Measurements from ENCODE around the gene SKI.
A peak's percentile ranks its signal among the peaks of the same experiment; 100 is the strongest.

Gene SKI

GRCh38 chr1:2311184-2312032 is 83.3 kb downstream of the SKI start:
- H3K4me3 Mint-ChIP-seq: no peak overlapping the region
- H3K27me3 Mint-ChIP-seq (ENCODE audit: low read depth): no peaks in the 10 kb centered on the region
- no peak for DNase-seq (ENCODE audit: low spot score)
- H3K4me1 Mint-ChIP-seq (ENCODE audit: low read depth): peaks cover 3% of the 10 kb centered on the region
- H3K27ac Mint-ChIP-seq: peak overlapping the region; percentile 69
- H3K36me3 Mint-ChIP-seq (ENCODE audit: low read depth): peaks cover 11% of the 10 kb centered on the region
- H3K9me3 Mint-ChIP-seq: no peaks in the 10 kb centered on the region

DNA sequence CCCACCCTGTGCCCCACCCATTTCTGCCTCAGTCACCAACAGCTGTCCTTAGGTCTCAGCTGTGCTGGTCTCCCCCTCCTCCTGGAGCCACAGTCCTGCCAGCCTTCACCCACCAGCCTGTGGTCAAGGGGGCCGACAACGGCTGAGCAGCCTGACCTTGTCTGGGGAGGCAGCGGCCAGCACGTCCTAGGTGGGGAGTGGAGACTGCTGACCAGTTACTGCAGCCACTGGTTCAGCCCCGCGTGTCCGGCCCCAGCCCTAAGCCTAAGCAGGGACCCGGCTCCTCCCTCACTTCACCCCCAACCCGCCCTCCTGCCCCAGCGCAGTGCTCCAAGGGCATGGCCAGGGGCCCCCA is 84.0 kb downstream of the SKI start:
- Mint-ChIP-seq H3K4me1 (ENCODE audit: low read depth) (peaks cover 5% of the 10 kb centered on the region), H3K4me3 (peak overlapping the region; percentile 21), H3K27me3 (ENCODE audit: low read depth) (no peaks in the 10 kb centered on the region), H3K36me3 (ENCODE audit: low read depth) (peaks cover 9% of the 10 kb centered on the region), H3K9me3 (no peaks in the 10 kb centered on the region), H3K27ac (peak overlapping the region; percentile 69)
- no peak for DNase-seq (ENCODE audit: low spot score)

DNA sequence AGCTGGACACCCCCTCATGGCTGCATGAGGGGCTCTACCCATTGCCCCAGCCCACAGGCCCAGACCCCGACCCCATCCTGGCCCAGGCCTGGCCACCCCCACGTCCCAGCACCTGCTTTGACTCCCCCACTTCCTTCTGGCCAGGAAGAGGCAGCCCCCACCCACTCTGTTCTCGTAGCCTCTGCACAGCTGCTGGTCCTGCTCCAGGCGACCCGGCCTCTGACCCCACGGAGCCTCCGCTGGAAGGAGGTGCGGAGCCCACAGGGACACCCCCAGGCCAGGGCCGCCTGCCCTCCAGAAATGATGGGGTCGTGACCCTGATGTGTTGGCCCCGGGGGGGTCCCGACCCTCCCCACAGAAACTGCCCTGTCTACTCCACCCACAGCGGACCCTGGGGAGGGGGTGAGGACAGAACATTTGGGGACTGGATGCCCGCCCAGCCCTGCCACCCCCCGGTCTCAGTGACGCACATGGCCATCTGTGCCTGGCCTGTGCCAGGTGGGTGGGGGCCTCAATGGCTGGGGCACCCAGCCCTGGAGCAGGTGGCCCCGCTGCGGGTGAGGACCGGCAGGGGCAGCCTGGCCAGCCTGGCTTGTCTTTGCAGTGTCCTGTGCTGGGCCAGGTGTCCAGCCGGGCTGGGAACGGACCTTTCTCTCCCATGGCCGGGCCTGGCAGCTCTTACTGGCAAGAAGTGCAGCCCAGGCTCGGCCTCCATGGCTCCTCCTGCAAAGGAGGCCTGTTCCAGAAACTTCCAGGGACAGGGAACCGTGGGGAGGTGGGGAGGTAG is 84.6 kb downstream of the SKI start:
- Mint-ChIP-seq H3K27me3 (ENCODE audit: low read depth) (no peaks in the 10 kb centered on the region), H3K4me3 (no peak overlapping the region), H3K27ac (peak overlapping the region; percentile 26), H3K9me3 (no peaks in the 10 kb centered on the region), H3K4me1 (ENCODE audit: low read depth) (peaks cover 5% of the 10 kb centered on the region), H3K36me3 (ENCODE audit: low read depth) (peaks cover 5% of the 10 kb centered on the region)
- DNase-seq (ENCODE audit: low spot score): no peak

DNA sequence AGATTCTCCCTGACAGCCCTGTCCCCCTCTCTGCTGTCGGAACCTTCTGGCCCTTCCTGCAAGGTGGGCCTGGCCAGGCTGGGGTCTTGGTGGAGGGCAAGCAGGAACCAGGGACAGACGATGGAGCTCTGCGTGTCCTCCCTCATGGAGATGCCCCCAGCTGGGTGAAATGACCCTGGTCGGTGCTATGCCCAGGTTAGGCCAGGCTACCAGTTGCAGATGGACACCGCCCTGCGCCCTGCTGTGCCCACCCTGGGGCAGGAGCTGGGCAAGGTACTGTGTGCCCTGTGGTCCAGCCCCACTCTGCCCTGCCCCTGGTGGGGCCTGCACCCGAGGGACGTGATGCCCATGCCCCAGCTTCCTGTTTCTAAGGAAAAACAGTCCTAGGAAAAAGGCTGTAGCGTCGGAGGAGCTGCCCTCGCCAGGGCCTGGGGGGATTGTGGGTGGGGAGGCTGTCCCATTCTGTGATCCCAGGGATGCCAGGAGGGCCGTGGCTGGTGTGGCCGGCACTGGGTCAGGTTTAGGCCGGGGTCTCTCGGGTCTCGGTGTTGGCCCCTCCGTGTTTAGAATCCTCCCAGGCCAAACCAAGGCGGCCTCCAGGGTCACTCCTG is 85.6 kb downstream of the SKI start:
- DNase-seq (ENCODE audit: low spot score): no peak
- Mint-ChIP-seq H3K27me3 (ENCODE audit: low read depth) (no peaks in the 10 kb centered on the region), H3K9me3 (no peaks in the 10 kb centered on the region), H3K36me3 (ENCODE audit: low read depth) (no peaks in the 10 kb centered on the region), H3K27ac (peak overlapping the region; percentile 20), H3K4me3 (peak overlapping the region; percentile 40), H3K4me1 (ENCODE audit: low read depth) (peaks cover 5% of the 10 kb centered on the region)

- no peak overlapping the region for H3K4me3 Mint-ChIP-seq
- no peak overlapping the region for H3K27ac Mint-ChIP-seq
- no peaks in the 10 kb centered on the region for H3K9me3 Mint-ChIP-seq
- no peaks in the 10 kb centered on the region for H3K27me3 Mint-ChIP-seq (ENCODE audit: low read depth)
- peaks cover 5% of the 10 kb centered on the region for H3K4me1 Mint-ChIP-seq (ENCODE audit: low read depth)
- DNase-seq (ENCODE audit: low spot score): no peak
- H3K36me3 Mint-ChIP-seq (ENCODE audit: low read depth): no peaks in the 10 kb centered on the region
These were observed 86.2 kb downstream of the SKI start for GRCh38 chr1:2314273-2314802.

DNA sequence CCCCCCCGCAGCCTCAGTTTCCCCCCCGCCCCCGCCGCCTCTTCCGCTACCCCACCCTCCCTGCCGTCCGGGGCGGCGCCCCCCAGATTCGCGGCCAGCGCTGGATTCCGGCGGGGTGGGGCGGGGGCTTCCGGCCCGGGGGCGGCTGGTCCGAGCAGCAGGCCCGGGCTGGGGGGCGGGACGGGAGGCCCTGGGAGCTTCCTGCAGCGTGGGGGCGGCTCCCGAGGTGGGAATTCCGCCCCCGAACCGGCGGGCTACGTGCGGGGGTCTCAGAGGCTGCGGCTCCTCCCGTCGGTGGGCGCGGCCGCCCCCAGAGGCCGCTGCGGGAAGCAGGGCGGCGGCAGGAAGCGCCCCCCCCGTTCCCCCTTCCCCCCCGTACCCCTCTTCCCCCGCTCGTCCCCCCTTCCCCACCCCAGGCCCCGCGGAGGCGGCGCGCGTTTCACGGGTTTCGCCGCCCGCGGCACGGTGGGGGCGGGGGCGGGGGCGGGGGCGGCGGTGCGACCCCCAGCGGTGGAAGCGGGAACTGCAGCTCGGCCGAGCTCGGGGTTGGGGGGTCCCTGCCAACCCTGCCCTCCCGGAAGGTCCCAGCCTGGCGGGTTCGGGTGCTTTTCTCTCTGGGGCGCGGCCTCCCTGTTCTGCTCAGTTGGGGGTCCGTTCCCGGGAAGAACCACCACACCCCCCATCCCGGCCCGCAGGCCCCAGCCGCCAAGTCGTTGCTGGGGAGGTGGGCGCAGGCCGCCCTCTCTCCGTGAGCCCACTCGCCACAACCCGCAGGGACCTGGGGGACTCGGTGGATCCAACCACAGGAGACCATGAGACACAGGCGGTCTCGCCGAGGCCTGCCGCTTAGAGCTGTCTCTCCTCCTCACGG is 86.9 kb downstream of the SKI start:
- H3K9me3 Mint-ChIP-seq: no peaks in the 10 kb centered on the region
- H3K4me3 Mint-ChIP-seq: peak overlapping the region; percentile 59
- DNase-seq (ENCODE audit: low spot score): peak; percentile 37
- no peaks in the 10 kb centered on the region for H3K36me3 Mint-ChIP-seq (ENCODE audit: low read depth)
- peaks cover 5% of the 10 kb centered on the region for H3K4me1 Mint-ChIP-seq (ENCODE audit: low read depth)
- H3K27me3 Mint-ChIP-seq (ENCODE audit: low read depth): no peaks in the 10 kb centered on the region
- H3K27ac Mint-ChIP-seq: peak overlapping the region; percentile 36

DNA sequence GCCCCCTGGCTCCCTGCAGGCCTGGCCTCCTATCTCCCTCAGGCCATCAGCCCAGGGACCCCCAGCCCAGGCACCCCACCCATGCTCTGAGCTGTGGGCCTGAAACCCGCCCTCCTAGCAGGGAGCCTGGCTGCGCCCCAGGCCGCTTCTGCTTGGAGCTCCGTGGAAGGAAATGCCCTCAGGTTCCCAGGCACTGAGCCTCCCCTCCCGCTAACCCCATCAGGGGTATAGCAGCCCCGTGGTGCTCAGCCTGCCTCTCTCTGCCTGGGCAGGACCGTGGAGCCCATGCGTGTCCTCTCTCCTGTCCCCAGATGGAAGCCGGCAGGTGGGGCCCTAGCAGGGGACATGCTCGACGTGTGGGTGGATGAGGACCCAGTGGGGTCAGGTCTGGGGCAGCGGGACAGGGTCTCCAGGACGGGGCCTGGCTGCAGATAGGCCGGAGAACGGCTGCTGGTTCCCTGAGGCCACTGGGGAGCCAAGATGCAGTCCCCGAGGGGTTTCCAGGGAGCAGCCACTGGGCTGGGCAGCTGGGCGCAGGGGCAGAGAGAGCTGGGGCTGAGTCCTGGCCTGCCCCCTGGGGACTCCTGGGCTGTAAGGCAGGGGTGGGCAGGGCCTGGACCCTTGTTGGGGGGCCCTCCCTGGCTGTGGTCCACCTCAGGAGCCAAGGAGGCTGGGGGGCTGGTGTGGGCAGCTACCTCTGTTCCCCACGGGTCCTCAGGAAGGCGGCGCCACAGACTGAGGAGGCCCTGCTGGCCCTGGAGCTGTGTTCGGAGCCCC is 87.7 kb downstream of the SKI start:
- no peaks in the 10 kb centered on the region for H3K36me3 Mint-ChIP-seq (ENCODE audit: low read depth)
- H3K4me1 Mint-ChIP-seq (ENCODE audit: low read depth): peaks cover 5% of the 10 kb centered on the region
- no peak for DNase-seq (ENCODE audit: low spot score)
- peak overlapping the region; percentile 36 for H3K27ac Mint-ChIP-seq
- H3K4me3 Mint-ChIP-seq: peak overlapping the region; percentile 59
- no peaks in the 10 kb centered on the region for H3K27me3 Mint-ChIP-seq (ENCODE audit: low read depth)
- no peaks in the 10 kb centered on the region for H3K9me3 Mint-ChIP-seq

DNA sequence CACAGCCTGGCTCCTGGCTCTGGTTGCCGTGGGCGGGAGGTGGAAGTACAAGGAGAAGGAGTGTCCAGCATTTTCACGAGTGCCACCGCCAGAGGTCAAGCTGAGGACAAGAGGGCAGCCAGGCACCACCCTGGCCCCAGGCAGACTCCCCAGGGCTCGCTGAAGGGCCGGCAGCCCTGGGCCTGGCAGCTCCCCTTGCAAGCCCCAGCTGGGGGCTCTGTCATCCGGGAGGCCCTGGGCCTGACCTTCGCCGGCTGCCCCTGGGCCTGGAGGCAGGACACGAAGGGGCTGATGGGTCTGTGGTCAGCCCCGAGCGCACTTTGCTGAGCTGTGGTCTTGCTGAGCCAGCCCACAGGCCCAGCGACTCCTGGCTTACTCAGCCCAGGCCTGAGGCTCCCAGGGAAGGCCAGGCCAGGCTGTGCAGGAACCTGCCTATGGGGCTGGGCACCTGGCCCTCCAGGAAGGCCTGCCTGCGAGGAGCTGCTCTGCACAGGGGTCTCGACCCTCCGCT is 88.4 kb downstream of the SKI start:
- Mint-ChIP-seq H3K4me1 (ENCODE audit: low read depth) (peaks cover 5% of the 10 kb centered on the region), H3K36me3 (ENCODE audit: low read depth) (no peaks in the 10 kb centered on the region), H3K9me3 (no peaks in the 10 kb centered on the region), H3K27me3 (ENCODE audit: low read depth) (no peaks in the 10 kb centered on the region), H3K4me3 (no peak overlapping the region), H3K27ac (no peak overlapping the region)
- DNase-seq (ENCODE audit: low spot score): no peak

DNA sequence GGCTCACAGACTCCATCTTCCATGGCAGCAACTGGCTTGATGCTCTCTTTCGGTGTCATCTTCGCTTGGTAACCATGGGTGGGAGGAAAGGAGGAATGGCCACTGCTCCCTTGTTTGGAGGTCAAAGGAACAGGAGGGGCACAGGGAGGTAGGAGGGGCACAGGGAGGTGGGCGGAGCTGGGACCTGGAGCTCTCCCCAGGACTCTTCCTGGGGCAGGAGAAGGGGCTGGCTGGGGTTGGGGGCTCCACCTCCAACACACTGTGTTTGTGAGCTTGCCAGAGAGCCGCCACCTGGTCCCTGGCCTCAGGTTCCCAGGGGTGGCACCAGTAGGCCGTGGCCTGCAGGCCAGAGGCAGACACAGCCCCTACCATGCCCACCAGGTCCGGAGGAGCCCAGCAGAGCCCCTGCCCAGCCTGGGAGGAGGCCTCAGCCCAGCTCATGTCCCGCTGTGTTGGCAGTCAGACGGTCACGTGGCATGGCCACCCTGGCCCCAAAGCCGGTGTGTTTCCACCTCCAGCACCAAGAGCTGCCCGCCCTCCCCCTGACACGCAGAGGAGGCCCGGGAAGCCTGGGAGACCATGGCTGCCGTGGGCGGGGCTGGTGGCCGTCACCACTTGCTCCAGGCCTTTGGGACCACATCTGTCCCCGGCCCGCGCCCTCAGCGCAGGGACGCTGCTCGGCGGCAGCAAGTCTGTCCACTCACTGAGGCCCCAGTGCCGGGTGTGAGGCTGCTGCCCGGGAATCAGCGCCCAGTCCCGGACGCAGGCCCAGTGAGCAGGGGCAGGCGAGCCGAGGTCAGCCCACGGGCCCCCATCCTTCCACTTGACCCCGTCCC is 89.3 kb downstream of the SKI start:
- Mint-ChIP-seq H3K27me3 (ENCODE audit: low read depth) (no peaks in the 10 kb centered on the region), H3K9me3 (no peaks in the 10 kb centered on the region), H3K4me1 (ENCODE audit: low read depth) (peaks cover 2% of the 10 kb centered on the region), H3K36me3 (ENCODE audit: low read depth) (no peaks in the 10 kb centered on the region), H3K4me3 (no peak overlapping the region), H3K27ac (peak overlapping the region; percentile 61)
- no peak for DNase-seq (ENCODE audit: low spot score)

DNA sequence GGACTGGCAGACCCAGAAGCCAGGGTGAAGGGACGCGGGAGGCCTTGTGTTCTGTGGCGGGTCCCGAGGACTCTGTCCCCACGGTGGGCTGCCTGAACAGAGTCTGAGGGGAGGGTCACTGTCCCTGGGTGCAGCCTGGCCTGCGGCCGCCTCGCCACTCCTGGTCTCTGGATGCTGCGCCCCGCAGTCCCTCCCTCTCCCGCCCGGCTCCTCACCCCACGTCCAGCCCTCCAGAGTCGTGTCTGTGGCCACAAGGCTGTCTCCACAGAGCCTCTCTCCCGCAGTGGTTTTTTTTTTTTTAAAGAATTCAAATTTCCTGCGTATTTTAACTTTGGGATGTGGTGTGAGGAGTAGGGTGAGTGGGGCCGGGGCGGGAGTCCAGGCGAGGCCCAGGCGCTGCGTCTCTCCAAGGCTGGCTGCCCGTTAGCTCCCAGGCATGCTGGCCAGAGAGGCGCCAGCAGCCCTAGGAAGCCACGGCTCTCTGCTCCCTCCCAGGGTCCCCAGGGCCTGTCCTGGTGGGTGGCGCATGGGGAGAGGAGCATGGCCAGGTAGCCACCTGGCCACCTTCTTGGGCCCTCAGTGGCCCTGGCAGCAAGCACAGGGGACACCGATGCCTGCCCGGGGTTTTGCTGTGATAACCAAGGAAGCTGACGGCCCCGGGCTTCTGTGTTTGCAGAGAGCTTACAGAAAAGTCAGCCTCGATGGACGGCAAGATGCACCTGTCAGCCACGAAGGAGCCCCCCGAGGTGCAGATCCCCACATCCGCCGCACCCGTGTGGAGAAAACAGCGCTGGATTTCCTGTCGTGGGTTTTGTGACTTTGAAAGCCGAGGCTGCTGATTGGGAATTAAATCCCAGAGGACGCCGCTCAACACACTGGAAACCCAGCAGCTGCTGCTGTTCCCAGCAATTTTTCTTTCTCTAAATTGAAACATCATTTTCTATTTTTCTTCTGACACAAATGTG is 90.5 kb downstream of the SKI start:
- no peaks in the 10 kb centered on the region for H3K27me3 Mint-ChIP-seq (ENCODE audit: low read depth)
- peaks cover 2% of the 10 kb centered on the region for H3K4me1 Mint-ChIP-seq (ENCODE audit: low read depth)
- H3K9me3 Mint-ChIP-seq: no peaks in the 10 kb centered on the region
- no peaks in the 10 kb centered on the region for H3K36me3 Mint-ChIP-seq (ENCODE audit: low read depth)
- H3K27ac Mint-ChIP-seq: no peak overlapping the region
- no peak for DNase-seq (ENCODE audit: low spot score)
- H3K4me3 Mint-ChIP-seq: no peak overlapping the region

DNA sequence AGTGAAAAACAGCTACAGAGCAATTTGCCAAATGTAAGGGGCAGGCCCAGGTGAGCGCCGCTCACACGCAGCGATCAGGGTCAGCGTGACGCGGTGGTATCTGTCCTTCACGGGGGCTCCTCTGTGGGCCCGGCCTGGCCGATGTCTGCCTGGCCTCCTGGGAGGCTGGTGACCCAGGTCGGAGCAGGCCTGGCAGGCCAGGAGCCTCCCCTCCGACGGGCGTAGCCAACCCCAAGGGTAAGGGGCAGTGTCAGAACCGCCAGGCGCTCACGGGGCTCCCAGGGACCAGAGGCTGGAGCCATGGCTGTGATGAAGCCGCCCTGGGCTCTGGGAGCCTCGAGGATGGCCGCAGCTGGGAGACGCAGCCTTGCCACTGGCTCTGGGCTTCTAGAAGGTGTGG is 91.2 kb downstream of the SKI start:
- Mint-ChIP-seq H3K36me3 (ENCODE audit: low read depth) (no peaks in the 10 kb centered on the region), H3K9me3 (no peaks in the 10 kb centered on the region)

More for the DNA sequence above, 91.2 kb downstream of the SKI start:
- Mint-ChIP-seq H3K27ac (no peak overlapping the region), H3K27me3 (ENCODE audit: low read depth) (no peaks in the 10 kb centered on the region), H3K4me3 (no peak overlapping the region), H3K4me1 (ENCODE audit: low read depth) (peaks cover 2% of the 10 kb centered on the region)
- DNase-seq (ENCODE audit: low spot score): no peak
